Pancreas (tissue), 10 donors: ENCODE measurements around the gene LCN2. TPM values are rescaled to one million over a fixed set of nuclear protein-coding genes. Genes with fewer than 3 reads are reported as not detected.
A peak's percentile ranks its signal among the peaks of the same experiment; 100 is the strongest.

Experiments
- ATAC-seq, 4 donors: fragments of 200-7000 bp; cut with Tn5 transposase; one replicate each; pipeline versions ENCODE4 v1.8.0 to v1.9.1; 2020; ENCODE audit warnings: mild to moderate bottlenecking in 4 of 4, moderate library complexity in 4 of 4
- DNase-seq, 6 donors: peaks; one replicate each; pipeline ENCODE4 v3.0.0-alpha.2; 2020
- FAIRE-seq: peaks from 2 replicates; lab custom pipeline; 2012; peaks lifted over from hg19 to GRCh38; lab: Jason Lieb, UNC
- H3K27ac ChIP-seq, 4 donors: fragments of 200-600 bp; sonication (generic); 1 replicate in 3 of 4; 2 replicates in 1 of 4; pipeline versions ENCODE4 v1.5.0 to v1.8.0; 2020
- H3K27me3 ChIP-seq, 4 donors: fragments of 200-600 bp; one replicate each; pipeline ENCODE4 v1.8.0; 2021
- H3K36me3 ChIP-seq, 3 donors: fragments of 200-600 bp; sonication (generic) in 1 of 3; one replicate each; pipeline versions ENCODE4 v1.5.0 to v1.8.0; 2020 to 2021
- H3K4me1 ChIP-seq, 3 donors: fragments of 200-600 bp; one replicate each; pipeline ENCODE4 v1.8.0; 2021
- H3K4me3 ChIP-seq, 4 donors: fragments of 200-600 bp; sonication (generic) in 2 of 4; one replicate each; pipeline versions ENCODE4 v1.5.0 to v1.8.0; 2020 to 2021
- H3K9me3 ChIP-seq, 4 donors: fragments of 200-600 bp; one replicate each; pipeline ENCODE4 v1.8.0; 2021
- CTCF ChIP-seq, 4 donors: fragments of 200-600 bp; sonication (generic) in 3 of 4; IDR thresholded peaks; one replicate each; pipeline versions ENCODE4 v1.5.0 to v1.8.0; 2021; ENCODE audit warnings: antibody characterized with exemption in 4 of 4
- WGBS, 2 donors: extraction: QIAGEN DNeasy Blood & Tissue Kit; methylation state at CpG; one replicate each; pipeline ENCODE4 v1.1.7; 2013; 5-methylcytosine and 5-hydroxymethylcytosine counted together
- intact Hi-C, 3 donors: fragments of 100-400 bp; cut with DNase I; formaldehyde crosslinking; loops; one replicate each; pipeline versions ENCODE4 v1.11.1 to v1.14.2; 2022
- polyA plus RNA-seq, 2 donors: library from polyadenylated mRNA; stranded (reverse); fragments of 200-250 nt; gene quantifications; one replicate each; pipeline ENCODE4 v1.2.3, GENCODE V29; 2013
- total RNA-seq, 6 donors: library from RNA; stranded (reverse); fragmentation: NEBNext Ultra II Directional in 4 of 6; extraction: Animal tissue kit (Norgen Biotek cat#: 25700) in 4 of 6; gene quantifications; one replicate each; pipeline versions ENCODE4 v1.2.1 to v1.2.4, GENCODE V29; 2021 to 2023
- donor health status: healthy with polysubstance abuse.
- donor health status: DM: no; HTN: no; CAD: no; lungs with moderate emphysema.
- donor health status: DM: no; HTN: no; CAD: no.
- donor health status: control.
- donor health status: control.
- donor health status: Bipolar disorder and iron deficiency.
- donor health status: DM: yes; HTN: yes; CAD: no.
- donor health status: DM: no; HTN: no; CAD: no.
- donor health status: DM: no; HTN: no; CAD: no.
- donor health status: DM: yes; HTN: yes; CAD: no.

LCN2 gene
- total and polyA plus RNA-seq, 8 donors: 6.3 to 158 (median 49.5) TPM

GRCh38 chr9:128169925-128170324, 20.7 kb downstream of the LCN2 start:
- DNase-seq: no peak
- Histone ChIP-seq H3K27ac (no peak overlapping the region), H3K9me3 (no peaks in the 10 kb centered on the region), H3K36me3 (peaks cover 0 to 44% (median 2%) of the 10 kb centered on the region in 3 donors), H3K4me1 (no peaks in the 10 kb centered on the region), H3K27me3 (no peaks in the 10 kb centered on the region), H3K4me3 (no peak overlapping the region)
- intact Hi-C loops: no loop called here
- no peak for ATAC-seq
- no peak for FAIRE-seq
- WGBS, 2 donors: 90 to 92% methylated on average over 8 of the region's 8 CpGs
- TF ChIP-seq CTCF (IDR thresholded peaks at IDR 0.05): no peak

- FAIRE-seq (no peak), DNase-seq (peak in 1 of 6 donors; percentile 5), ATAC-seq (no peak)
- intact Hi-C loops: no loop called here
- 67 to 94% methylated on average over 4 of the region's 4 CpGs for WGBS, 2 donors
- H3K27ac ChIP-seq: no peak overlapping the region
- peaks cover 5 to 38% (median 11%) of the 10 kb centered on the region in 3 donors for H3K36me3 ChIP-seq
- TF ChIP-seq CTCF (IDR thresholded peaks at IDR 0.05): no peak
- H3K4me1 ChIP-seq: no peaks in the 10 kb centered on the region
- H3K27me3 ChIP-seq: no peaks in the 10 kb centered on the region
- H3K9me3 ChIP-seq: no peaks in the 10 kb centered on the region
- no peak overlapping the region for H3K4me3 ChIP-seq
Measured at GRCh38 chr9:128174062-128174461, 24.8 kb downstream of the LCN2 start.

- DNase-seq (no peak), FAIRE-seq (no peak), ATAC-seq (no peak)
- intact Hi-C loops: no loop called here
- Histone ChIP-seq H3K36me3 (peaks cover 6 to 39% (median 19%) of the 10 kb centered on the region in 3 donors), H3K27me3 (no peaks in the 10 kb centered on the region), H3K4me1 (no peaks in the 10 kb centered on the region), H3K4me3 (no peak overlapping the region), H3K9me3 (no peaks in the 10 kb centered on the region), H3K27ac (no peak overlapping the region)
- WGBS, 2 donors: 85% methylated on average over 8 of the region's 8 CpGs
- no peak for TF ChIP-seq CTCF (IDR thresholded peaks at IDR 0.05)
Measured at GRCh38 chr9:128175102-128175563, 25.9 kb downstream of the LCN2 start.

- DNase-seq (no peak), ATAC-seq (no peak), FAIRE-seq (no peak)
- H3K4me3 ChIP-seq: no peak overlapping the region
- intact Hi-C loops: no loop called here
- H3K27me3 ChIP-seq: no peaks in the 10 kb centered on the region
- no peak overlapping the region for H3K27ac ChIP-seq
- no peaks in the 10 kb centered on the region for H3K9me3 ChIP-seq
- TF ChIP-seq CTCF (IDR thresholded peaks at IDR 0.05): no peak
- H3K4me1 ChIP-seq: no peaks in the 10 kb centered on the region
- H3K36me3 ChIP-seq: peaks cover 7 to 45% (median 25%) of the 10 kb centered on the region in 3 donors
- WGBS, 2 donors: 95% methylated on average over 2 of the region's 2 CpGs
Measured at GRCh38 chr9:128175726-128176125, 26.5 kb downstream of the LCN2 start.

- H3K36me3 ChIP-seq: peaks cover 7 to 57% (median 30%) of the 10 kb centered on the region in 3 donors
- intact Hi-C loops: no loop called here
- WGBS, 2 donors: 97 to 98% methylated on average over 11 of the region's 11 CpGs
- DNase-seq: no peak
- FAIRE-seq: no peak
- no peaks in the 10 kb centered on the region for H3K4me1 ChIP-seq
- no peak for ATAC-seq
- no peaks in the 10 kb centered on the region for H3K27me3 ChIP-seq
- no peak for TF ChIP-seq CTCF (IDR thresholded peaks at IDR 0.05)
- no peaks in the 10 kb centered on the region for H3K9me3 ChIP-seq
- no peak overlapping the region for H3K4me3 ChIP-seq
- no peak overlapping the region for H3K27ac ChIP-seq
Measured at GRCh38 chr9:128178806-128179431, 29.7 kb downstream of the LCN2 start.
